Neuronal stem cell (in vitro differentiated cells): ENCODE data around the gene FASTKD1.
A peak's percentile ranks its signal among the peaks of the same experiment; 100 is the strongest.

Experiments used
- DNase-seq: peaks from one replicate; pipeline ENCODE4 v3.0.0-alpha.2; 2013; ENCODE audit warnings: low spot score
- H2AFZ ChIP-seq: one replicate; pipeline ENCODE4 v1.6.1; 2013; ENCODE audit warnings: mild to moderate bottlenecking, low read length, inconsistent platforms
- H2AK5ac ChIP-seq: 2 replicates; pipeline ENCODE4 v1.6.1; 2013; ENCODE audit warnings: low read depth, mild to moderate bottlenecking, inconsistent platforms, low read length, moderate library complexity, mixed read lengths
- H2BK120ac ChIP-seq: 2 replicates; pipeline ENCODE4 v1.6.1; 2013; ENCODE audit warnings: low read depth, mild to moderate bottlenecking, inconsistent platforms, low read length, moderate library complexity, mixed read lengths
- H2BK12ac ChIP-seq: one replicate; pipeline ENCODE4 v1.6.1; 2013; ENCODE audit warnings: low read length, inconsistent platforms
- H2BK15ac ChIP-seq: 2 replicates; pipeline ENCODE4 v1.6.1; 2013; ENCODE audit warnings: mild to moderate bottlenecking, low read length, inconsistent platforms, mixed read lengths
- H2BK5ac ChIP-seq: one replicate; pipeline ENCODE4 v1.6.1; 2013; ENCODE audit warnings: inconsistent platforms, mild to moderate bottlenecking, low read length, moderate library complexity
- H3K14ac ChIP-seq: one replicate; pipeline ENCODE4 v1.6.1; 2013; ENCODE audit warnings: low read length, inconsistent platforms
- H3K18ac ChIP-seq: 2 replicates; pipeline ENCODE4 v1.6.1; 2013; ENCODE audit warnings: low read length, inconsistent platforms
- H3K23ac ChIP-seq: 2 replicates; pipeline ENCODE4 v1.6.1; 2013; ENCODE audit warnings: low read depth, mild to moderate bottlenecking, mixed read lengths, low read length, inconsistent platforms; ENCODE audit not compliant: poor library complexity
- H3K27ac ChIP-seq: replicated peaks from 3 replicates; pipeline ENCODE4 v1.5.1; 2013; ENCODE audit warnings: low read length, inconsistent platforms
- H3K27me3 ChIP-seq, 3 experiments: 2 replicates each; pipeline ENCODE4 v1.6.1; 2013; ENCODE audit warnings: low read length in 3 of 3, mild to moderate bottlenecking in 2 of 3, inconsistent platforms in 1 of 3, low read depth in 1 of 3, mixed read lengths in 1 of 3, moderate library complexity in 1 of 3; ENCODE audit not compliant: control insufficient read depth in 3 of 3, insufficient read depth in 3 of 3
- H3K36me3 ChIP-seq, 2 donors: replicated peaks in 1 of 2; 2 replicates each; pipeline ENCODE4 v1.6.1; 2013; ENCODE audit warnings: low read length in 2 of 2; ENCODE audit not compliant: control insufficient read depth in 2 of 2, insufficient read depth in 2 of 2
- H3K4ac ChIP-seq: 2 replicates; pipeline ENCODE4 v1.6.1; 2013; ENCODE audit warnings: inconsistent platforms, mild to moderate bottlenecking, low read length, moderate library complexity
- H3K4me1 ChIP-seq, 2 donors: 1 replicate in 1 of 2; 2 replicates in 1 of 2; pipeline ENCODE4 v1.6.1; 2013; ENCODE audit warnings: low read length in 2 of 2, low read depth in 1 of 2; ENCODE audit not compliant: control insufficient read depth in 2 of 2, insufficient read depth in 1 of 2
- H3K4me2 ChIP-seq: one replicate; pipeline ENCODE4 v1.6.1; 2013; ENCODE audit warnings: mild to moderate bottlenecking, low read length, inconsistent platforms; ENCODE audit not compliant: insufficient read depth, poor library complexity, severe bottlenecking
- H3K4me3 ChIP-seq, 2 donors: 2 replicates each; pipeline ENCODE4 v1.5.1; 2013; ENCODE audit warnings: low read length in 2 of 2, mild to moderate bottlenecking in 2 of 2, inconsistent platforms in 1 of 2, moderate library complexity in 1 of 2
- H3K79me1 ChIP-seq: one replicate; pipeline ENCODE4 v1.6.1; 2013; ENCODE audit warnings: low read depth, mild to moderate bottlenecking, inconsistent platforms, low read length, moderate library complexity
- H3K9ac ChIP-seq: one replicate; pipeline ENCODE4 v1.6.1; 2013; ENCODE audit warnings: mild to moderate bottlenecking, low read depth, low read length, inconsistent platforms; ENCODE audit not compliant: poor library complexity
- H3K9me3 ChIP-seq, 2 donors: replicated peaks in 1 of 2; 2 replicates each; pipeline versions ENCODE3 to v1.6.1; 2013; ENCODE audit warnings: low read length in 2 of 2, mild to moderate bottlenecking in 2 of 2, inconsistent platforms in 1 of 2, low read depth in 1 of 2, mixed read lengths in 1 of 2, moderate library complexity in 1 of 2; ENCODE audit not compliant: control insufficient read depth in 2 of 2, insufficient read depth in 1 of 2
- H4K8ac ChIP-seq: one replicate; pipeline ENCODE4 v1.6.1; 2013; ENCODE audit warnings: low read depth, mild to moderate bottlenecking, inconsistent platforms, low read length, moderate library complexity
- H4K91ac ChIP-seq: one replicate; pipeline ENCODE4 v1.6.1; 2013; ENCODE audit warnings: low read length, low read depth, mild to moderate bottlenecking, inconsistent platforms; ENCODE audit not compliant: poor library complexity
- WGBS, 2 donors: extraction: QIAGEN DNeasy Blood & Tissue Kit; methylation state at CpG; one replicate each; pipeline ENCODE4 v1.1.7; 2013; ENCODE audit warnings: missing lambda C conversion rate in 2 of 2, mixed read lengths in 1 of 2; ENCODE audit not compliant: insufficient read length in 2 of 2, insufficient replicate concordance in 1 of 2; ENCODE audit errors: extremely low coverage in 2 of 2; 5-methylcytosine and 5-hydroxymethylcytosine counted together

FASTKD1 gene

GRCh38 chr2:169486487-169486886 lies 87.2 kb downstream of the FASTKD1 start:
- Histone ChIP-seq H3K4me2 (no peak overlapping the region), H3K27ac (no peak overlapping the region), H3K23ac (no peak overlapping the region), H3K9me3 (peaks cover 0 to 5% of the 10 kb centered on the region in 2 donors), H2BK120ac (no peak overlapping the region), H3K36me3 (peaks cover 0 to 21% of the 10 kb centered on the region in 2 donors), H3K27me3 (no peaks in the 10 kb centered on the region), H3K79me1 (no peaks in the 10 kb centered on the region), H2BK15ac (no peak overlapping the region), H3K18ac (no peak overlapping the region), H3K9ac (no peak overlapping the region), H2AK5ac (no peak overlapping the region), H2AFZ (no peak overlapping the region), H3K14ac (no peak overlapping the region), H3K4me3 (no peak overlapping the region), H3K4me1 (no peaks in the 10 kb centered on the region), H3K4ac (no peak overlapping the region), H4K8ac (no peak overlapping the region), H4K91ac (no peak overlapping the region), H2BK12ac (no peak overlapping the region), H2BK5ac (no peak overlapping the region)
- DNase-seq = no peak

- Histone ChIP-seq H4K8ac (no peak overlapping the region), H2AK5ac (no peak overlapping the region), H3K18ac (no peak overlapping the region), H3K23ac (no peak overlapping the region), H3K14ac (no peak overlapping the region), H3K4ac (no peak overlapping the region), H2BK120ac (no peak overlapping the region), H3K9me3 (peaks cover 0 to 3% of the 10 kb centered on the region in 2 donors), H2BK12ac (no peak overlapping the region), H4K91ac (no peak overlapping the region), H2AFZ (no peak overlapping the region), H3K4me2 (no peak overlapping the region), H3K4me1 (no peaks in the 10 kb centered on the region), H3K27me3 (no peaks in the 10 kb centered on the region), H3K36me3 (peaks cover 0 to 19% of the 10 kb centered on the region in 2 donors), H3K9ac (no peak overlapping the region), H2BK15ac (no peak overlapping the region), H3K79me1 (no peaks in the 10 kb centered on the region), H3K4me3 (no peak overlapping the region), H3K27ac (no peak overlapping the region), H2BK5ac (no peak overlapping the region)
- DNase-seq = no peak
- WGBS, 2 donors = no CpG with 5 or more reads among the region's 1 CpG
Measured at GRCh38 chr2:169485650-169486138, 88.0 kb downstream of the FASTKD1 start.

DNA sequence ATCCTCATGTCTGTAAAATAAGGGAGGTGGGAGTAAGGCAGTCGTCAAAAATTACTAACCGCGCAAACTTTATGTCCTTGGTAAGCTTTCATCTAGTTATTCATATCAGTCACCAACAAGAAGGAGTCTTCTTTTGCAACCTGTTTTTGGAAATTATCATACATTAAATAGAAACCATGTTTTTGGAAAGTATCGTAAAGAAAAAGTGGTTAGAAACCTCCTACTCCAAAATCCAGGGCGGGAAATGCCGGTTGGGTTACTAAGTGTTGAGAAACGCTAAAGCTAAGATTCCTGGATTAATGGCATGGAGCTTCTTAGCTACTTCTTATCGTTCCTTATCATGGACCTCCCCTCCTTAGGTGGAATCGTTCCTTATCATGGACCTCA lies 93.6 kb downstream of the FASTKD1 start:
- Histone ChIP-seq H3K18ac (no peak overlapping the region), H3K9ac (no peak overlapping the region), H2BK12ac (no peak overlapping the region), H3K4ac (no peak overlapping the region), H3K14ac (no peak overlapping the region), H3K4me3 (peak overlapping the region; percentile 81 to 84), H3K79me1 (no peaks in the 10 kb centered on the region), H3K23ac (no peak overlapping the region), H4K8ac (no peak overlapping the region), H4K91ac (no peak overlapping the region), H3K27me3 (peaks cover 0 to 4% (median 4%) of the 10 kb centered on the region in 3 experiments), H3K36me3 (peaks cover 0 to 11% of the 10 kb centered on the region in 2 donors), H3K4me2 (peak overlapping the region; percentile 79), H2AFZ (peak overlapping the region; percentile 96), H2AK5ac (no peak overlapping the region), H3K27ac (no peak overlapping the region), H2BK5ac (no peak overlapping the region), H3K4me1 (peaks cover 0 to 2% of the 10 kb centered on the region in 2 donors), H2BK15ac (no peak overlapping the region), H2BK120ac (no peak overlapping the region), H3K9me3 (no peaks in the 10 kb centered on the region)
- no peak for DNase-seq
- no CpG with 5 or more reads among the region's 9 CpGs for WGBS, 2 donors
